Measurements from ENCODE around the gene MAP3K21. TPM values are rescaled to one million over a fixed set of nuclear protein-coding genes. Genes with fewer than 3 reads are reported as not detected.

The MAP3K21 gene
- total RNA-seq, 1 donor from 2014 or later = 0.96 TPM

DNA sequence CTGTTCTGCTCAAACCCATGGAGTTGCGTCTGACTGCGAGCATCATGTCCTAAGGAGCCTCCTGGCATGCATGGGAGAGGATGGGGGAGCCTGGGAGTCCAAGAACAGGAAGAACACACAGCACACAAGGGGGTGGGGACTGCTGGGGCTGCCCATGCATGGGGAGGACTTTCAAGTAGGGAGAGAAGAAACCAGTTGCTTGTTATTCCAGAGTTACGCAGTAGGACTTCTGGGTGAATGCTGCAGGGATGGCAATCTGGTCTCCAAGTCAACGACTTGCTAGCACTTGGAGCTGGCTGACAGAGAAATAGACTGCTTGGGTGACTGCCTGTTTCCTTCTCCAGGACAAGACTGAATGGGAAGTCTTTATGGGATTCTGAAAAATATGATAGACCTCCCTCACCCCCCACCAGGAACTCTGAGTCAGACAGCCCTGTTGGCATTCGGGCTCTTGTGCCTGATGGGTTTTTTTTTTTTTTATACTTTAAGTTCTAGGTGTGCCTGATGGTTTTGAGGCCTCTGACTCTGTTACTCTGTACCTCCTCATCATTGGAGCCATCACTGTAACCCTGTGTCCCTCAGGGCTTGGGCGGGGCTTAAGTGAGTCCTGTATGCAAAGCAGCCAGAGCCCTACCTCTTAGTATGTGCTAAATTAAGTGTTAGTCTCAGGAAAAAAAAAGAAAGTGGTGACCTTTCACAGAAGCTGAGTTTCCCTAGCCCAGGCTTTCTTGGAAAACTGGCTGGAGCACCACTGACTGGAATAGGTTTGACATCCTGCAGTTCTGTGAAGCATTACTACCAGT lies 30.3 kb downstream of the MAP3K21 start:
- no peak for DNase-seq (ENCODE audit: low spot score)

GRCh38 chr1:233359431-233359830 lies 31.9 kb downstream of the MAP3K21 start:
- no peak for DNase-seq (ENCODE audit: low spot score)

DNA sequence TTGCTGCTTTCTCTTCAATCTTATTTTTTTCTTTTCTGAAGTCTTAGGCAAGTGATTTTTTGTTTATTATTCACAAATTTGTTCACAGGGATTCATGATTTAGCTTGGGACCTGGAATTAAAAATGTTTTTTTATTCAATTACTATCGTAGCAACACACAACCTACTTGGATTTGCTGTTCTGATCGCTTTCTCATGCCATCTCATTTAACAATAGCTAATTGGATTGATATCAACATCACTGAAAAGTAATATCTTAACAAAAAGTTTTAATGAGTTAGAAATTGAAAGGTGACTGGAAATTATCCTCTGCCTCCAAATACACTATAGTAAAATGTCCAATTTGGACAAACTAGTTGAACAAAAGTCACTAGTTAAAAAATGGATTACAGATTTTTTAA lies 32.4 kb downstream of the MAP3K21 start:
- DNase-seq (ENCODE audit: low spot score) = no peak

DNA sequence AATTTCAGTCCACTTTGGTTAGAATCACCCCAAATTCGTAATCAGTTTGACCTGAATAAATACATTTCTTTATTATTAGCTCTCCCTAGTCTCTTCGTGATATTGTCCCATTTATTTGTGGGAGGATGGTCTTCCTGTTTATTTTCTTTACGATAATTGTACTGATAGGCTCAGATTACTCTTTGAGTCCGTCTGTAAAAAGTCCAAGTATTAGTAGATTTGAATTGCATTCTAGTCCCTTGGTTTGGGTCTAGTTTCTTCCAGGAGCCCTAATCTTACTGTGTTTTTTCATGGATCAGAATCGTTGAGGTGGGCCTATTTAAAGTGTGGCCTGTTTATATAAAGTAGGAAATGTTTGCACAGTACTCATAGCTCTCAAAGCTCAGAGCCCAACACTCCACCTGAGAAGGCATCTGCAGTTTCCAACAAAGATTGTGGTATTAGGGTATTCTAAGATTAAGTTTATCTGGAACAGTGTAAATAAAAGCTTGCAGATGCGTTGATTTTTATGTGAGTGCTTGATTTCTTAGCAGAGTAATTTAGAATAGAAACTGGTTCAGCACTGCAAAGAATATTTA lies 33.1 kb downstream of the MAP3K21 start:
- DNase-seq (ENCODE audit: low spot score) = no peak

DNA sequence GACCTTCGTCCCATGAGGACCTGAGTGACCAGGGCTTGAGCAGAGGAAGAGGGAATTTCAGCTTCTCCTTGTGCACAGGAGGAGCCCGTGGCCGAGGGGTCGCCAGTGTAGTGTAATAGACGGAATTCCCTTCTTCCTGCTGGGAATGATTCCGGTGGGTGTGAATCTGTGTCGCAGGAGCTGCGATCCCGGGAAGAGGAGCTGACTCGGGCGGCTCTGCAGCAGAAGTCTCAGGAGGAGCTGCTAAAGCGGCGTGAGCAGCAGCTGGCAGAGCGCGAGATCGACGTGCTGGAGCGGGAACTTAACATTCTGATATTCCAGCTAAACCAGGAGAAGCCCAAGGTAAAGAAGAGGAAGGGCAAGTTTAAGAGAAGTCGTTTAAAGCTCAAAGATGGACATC lies 34.4 kb downstream of the MAP3K21 start:
- DNase-seq (ENCODE audit: low spot score) = no peak

DNA sequence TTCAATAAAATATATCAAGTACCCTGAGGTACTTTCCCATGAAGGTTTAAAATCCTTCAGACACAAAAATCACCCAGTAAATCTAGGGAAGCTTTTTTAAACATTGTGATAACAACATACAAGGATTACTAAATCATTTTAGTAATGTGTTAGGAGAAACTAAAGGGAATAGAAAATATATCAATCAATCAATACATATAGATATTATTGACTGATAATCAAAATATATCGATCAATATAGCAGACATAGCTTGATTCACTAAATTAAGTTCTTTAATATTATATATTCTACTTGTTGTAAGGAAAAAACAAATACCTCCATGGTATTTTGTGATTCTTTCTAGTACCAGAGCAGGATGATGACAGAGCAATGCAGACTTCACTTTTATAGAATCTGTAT lies 35.2 kb downstream of the MAP3K21 start:
- no peak for DNase-seq (ENCODE audit: low spot score)

- no peak for DNase-seq (ENCODE audit: low spot score)
Observed at GRCh38 chr1:233364026-233364425, 36.5 kb downstream of the MAP3K21 start.

DNA sequence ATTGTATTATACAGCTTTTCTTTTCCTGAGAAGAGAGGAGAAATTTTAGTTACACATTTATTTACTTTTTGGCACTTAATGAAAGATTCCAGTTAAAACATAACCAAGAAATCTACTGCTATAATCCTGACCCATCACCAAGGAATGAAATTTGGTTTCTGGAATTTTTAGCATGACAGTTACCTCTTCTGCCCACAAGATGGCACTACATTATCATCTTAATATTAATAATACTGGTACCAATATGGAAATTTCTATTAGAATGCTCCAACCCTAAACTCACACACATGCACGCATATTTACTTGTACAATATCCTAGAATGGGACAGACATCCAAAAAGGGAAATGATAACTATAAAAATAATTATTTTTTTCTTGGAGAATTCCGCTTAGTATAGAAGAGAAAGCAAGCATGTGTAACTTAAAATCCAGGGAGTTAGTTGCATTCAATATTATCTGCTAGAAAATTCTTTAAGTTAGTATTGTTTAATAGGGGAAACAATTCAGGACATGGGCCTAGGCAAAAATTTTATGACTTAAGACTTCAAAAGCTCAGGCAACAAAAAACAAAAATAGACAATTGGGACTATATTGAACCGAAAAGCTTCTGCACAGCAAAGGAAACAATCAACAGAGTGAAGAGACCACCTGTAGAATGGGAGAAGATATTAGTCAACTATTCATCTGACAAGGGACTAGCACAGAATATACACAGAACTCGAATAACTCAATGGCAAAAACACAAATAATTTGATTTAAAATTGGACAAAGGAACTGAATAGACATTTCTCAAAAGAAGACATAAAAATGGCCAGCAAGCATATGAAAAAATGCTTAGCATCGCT lies 37.4 kb downstream of the MAP3K21 start:
- no peak for DNase-seq (ENCODE audit: low spot score)

DNA sequence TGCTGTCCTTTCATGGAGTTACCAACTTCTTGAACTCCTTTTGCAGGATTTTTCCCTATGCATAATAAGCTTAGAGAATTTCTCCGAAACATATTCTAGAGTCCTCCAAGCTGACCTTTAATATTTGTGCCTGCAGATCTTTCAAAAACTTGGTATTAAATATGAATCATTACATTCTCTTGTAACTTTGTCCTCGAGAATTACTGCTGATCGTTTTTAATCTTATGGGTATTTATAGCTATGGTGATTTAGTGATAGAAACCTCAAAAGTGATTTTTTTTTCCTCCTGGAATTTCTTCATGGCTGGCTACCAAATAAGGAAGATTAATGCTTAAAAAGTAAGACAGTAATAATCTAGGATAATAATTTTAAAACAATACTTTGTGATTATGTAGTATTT lies 39.1 kb downstream of the MAP3K21 start:
- no peak for DNase-seq (ENCODE audit: low spot score)

- DNase-seq (ENCODE audit: low spot score) = no peak
Observed at GRCh38 chr1:233367057-233367803, 39.7 kb downstream of the MAP3K21 start.

DNA sequence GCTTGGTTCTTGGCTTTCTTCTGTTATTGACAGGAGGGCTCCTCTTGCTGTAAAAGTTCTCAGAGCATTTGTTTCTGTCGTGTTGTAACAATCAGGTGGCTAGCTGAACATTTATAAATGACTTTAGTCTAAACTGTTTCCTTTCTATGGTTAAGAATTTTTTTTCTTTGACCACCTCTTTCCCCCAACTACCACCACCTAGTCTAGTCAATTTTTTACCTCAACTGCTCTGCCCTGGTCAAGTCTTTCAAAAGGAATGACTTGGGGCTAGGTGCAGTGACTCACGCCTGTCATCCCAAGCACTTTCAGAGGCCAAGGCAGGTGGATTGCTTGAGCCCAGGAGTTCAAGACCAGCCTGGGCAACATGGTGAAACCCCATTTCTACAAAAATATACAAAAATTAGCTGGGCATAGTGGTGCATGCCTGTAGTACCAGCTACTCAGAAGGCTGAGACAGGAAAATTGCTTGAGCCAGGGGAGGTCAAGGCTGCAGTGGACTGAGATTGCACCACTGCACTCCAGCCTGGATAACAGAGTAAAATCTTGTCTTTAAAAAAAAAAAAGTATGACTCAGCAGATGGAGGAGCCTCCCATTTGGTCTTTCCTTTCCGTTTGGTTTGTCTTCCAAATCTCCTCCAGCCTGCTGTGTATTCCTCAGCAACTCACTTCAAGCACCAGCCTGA lies 40.7 kb downstream of the MAP3K21 start:
- no peak for DNase-seq (ENCODE audit: low spot score)

- DNase-seq (ENCODE audit: low spot score) = no peak
Observed at GRCh38 chr1:233368789-233369130, 41.2 kb downstream of the MAP3K21 start.

GRCh38 chr1:233372218-233373120 lies 44.9 kb downstream of the MAP3K21 start:
- DNase-seq (ENCODE audit: low spot score) = no peak

DNA sequence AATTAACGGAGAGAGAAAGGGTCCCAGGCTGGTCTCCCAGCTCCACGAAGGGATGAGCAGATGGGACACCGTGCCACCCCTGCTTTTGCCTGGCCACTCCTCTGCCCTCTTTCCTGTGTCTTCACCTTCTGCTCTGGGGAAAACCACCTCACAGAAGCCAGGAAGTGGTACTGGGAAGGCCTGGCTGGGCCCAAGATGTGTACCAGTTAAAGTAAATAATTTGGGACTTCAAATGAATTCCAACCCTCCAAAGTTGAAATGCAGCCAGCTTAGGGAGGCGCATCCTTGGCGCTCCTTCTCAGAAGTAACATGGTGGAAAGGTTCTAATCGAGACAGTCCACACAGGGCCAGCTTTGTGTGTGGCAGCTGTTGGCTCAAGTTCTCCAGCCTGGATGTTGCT lies 45.7 kb downstream of the MAP3K21 start:
- no peak for DNase-seq (ENCODE audit: low spot score)

DNA sequence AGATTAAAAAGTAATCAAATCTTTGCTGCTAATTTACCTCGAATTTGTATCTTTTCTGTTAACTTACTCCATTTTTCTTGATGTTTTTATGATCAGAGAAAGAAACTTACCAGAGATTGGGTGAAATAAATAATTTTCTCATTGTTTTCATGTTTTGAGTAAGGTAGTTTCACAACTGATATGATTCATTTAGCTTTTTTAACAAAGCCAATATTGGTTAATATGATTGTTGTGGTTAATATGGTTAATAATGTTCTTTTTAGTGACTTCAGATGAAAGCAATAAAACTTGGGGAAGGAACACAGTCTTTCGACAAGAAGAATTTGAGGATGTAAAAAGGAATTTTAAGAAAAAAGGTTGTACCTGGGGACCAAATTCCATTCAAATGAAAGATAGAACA lies 48.1 kb downstream of the MAP3K21 start:
- DNase-seq (ENCODE audit: low spot score) = no peak

DNA sequence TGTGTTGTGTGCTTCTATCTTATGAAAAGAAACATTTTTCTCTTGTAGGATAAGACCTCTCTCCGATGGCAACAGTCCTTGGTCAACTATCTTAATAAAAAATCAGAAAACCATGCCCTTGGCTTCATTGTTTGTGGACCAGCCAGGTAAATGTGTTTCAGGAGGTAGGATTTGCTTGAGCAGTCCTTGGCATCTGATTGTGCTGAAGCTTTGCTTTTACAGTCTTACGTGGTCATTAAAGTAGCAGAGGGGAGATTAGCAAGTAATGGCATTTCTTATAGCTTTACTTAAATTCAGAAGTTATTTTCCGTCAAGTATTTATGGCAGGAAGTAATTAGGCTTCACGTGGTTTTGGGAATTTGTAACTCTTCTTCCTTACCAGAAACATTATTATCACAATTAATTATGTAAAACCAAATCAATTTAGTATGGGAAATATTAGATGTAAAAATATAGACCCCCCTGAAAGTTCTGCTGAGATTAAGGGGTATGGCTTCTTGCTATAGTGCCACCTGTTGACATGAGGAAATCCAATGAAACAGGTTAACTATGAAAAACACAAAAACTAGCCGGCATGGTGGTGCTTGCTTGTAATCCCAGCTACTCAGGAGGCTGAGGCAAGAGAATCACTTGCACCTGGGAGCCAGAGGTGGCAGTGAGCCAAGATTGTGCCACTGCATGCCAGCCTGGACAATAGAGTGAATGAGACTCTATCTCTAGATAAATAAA lies 49.0 kb downstream of the MAP3K21 start:
- no peak for DNase-seq (ENCODE audit: low spot score)

DNA sequence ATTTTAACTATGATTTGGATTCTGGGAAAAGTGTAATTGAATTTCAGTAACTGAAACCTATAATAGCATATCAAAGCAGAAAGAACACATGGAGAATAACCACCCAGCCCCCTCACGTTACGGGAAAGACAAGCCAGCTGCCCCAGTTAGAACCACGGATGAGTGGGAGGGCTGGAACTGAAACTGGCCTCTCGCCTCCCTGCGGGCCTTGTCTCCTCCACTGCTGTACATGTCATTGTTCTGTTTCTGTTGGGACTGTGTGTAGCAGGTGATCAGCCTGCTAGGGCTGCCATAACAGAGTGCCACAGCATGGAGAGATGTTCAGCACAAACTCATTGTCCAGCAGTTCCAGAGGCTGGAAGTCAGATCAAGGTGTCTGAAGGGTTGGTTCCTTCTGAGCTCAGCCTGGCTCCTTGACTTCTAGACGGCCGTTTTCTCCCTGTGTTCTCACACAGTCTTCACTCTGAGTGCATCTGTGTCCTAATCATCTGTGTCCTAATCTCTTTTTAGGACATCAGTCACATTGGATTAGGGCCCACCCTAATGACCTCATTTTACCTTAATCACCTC lies 52.4 kb downstream of the MAP3K21 start:
- DNase-seq (ENCODE audit: low spot score) = no peak

DNA sequence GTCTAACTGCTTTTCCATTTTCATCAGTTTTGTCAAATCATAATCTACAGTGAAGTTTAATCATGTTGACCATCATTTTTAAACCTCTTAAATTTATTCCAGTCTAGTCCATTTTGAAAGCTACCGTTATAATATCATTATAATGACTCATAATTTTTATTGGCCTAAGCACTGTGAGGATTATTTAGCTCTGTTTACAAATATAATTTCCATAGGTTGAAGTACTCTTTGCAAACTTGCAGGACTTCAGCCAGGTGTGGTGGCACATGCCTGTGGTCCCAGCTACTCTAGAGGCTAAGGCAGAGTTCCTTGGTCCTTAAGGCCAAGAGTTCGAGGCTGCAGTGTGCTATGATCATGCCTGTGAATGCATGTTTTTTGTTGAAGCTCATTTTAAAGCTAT lies 54.3 kb downstream of the MAP3K21 start:
- no peak for DNase-seq (ENCODE audit: low spot score)

- DNase-seq (ENCODE audit: low spot score) = no peak
Observed at GRCh38 chr1:233383984-233384383, 56.5 kb downstream of the MAP3K21 start.
